Kidney (tissue), 14 donors: ENCODE measurements around the gene CASQ1. TPM values are rescaled to one million over a fixed set of nuclear protein-coding genes. Genes with fewer than 3 reads are reported as not detected.
A peak's percentile ranks its signal among the peaks of the same experiment; 100 is the strongest.

Source experiments
- DNase-seq, 5 donors: peaks; one replicate each; pipeline ENCODE4 v3.0.0-alpha.2; 2013 to 2020
- FAIRE-seq: peaks from 2 replicates; lab custom pipeline; 2012; peaks lifted over from hg19 to GRCh38; lab: Jason Lieb, UNC
- H3K27ac ChIP-seq, 2 donors: one replicate each; pipeline ENCODE4 v1.7.0; 2013; ENCODE audit warnings: low read depth in 2 of 2, low read length in 2 of 2, inconsistent platforms in 1 of 2
- H3K27me3 ChIP-seq: one replicate; pipeline ENCODE4 v1.7.1; 2013; ENCODE audit warnings: low read length, inconsistent platforms; ENCODE audit not compliant: control insufficient read depth, insufficient read depth
- H3K36me3 ChIP-seq, 3 donors: one replicate each; pipeline versions ENCODE4 v1.7.0 to v1.7.1; 2013; ENCODE audit warnings: low read length in 3 of 3, control low read depth in 1 of 3, inconsistent platforms in 1 of 3; ENCODE audit not compliant: insufficient read depth in 3 of 3, control insufficient read depth in 2 of 3
- H3K4me1 ChIP-seq, 3 donors: one replicate each; pipeline versions ENCODE4 v1.7.0 to v1.7.1; 2013; ENCODE audit warnings: low read length in 3 of 3, inconsistent platforms in 1 of 3, low read depth in 1 of 3; ENCODE audit not compliant: control insufficient read depth in 2 of 3, insufficient read depth in 2 of 3
- H3K4me3 ChIP-seq, 3 donors: one replicate each; pipeline versions ENCODE4 v1.7.0 to v1.8.1; 2013; ENCODE audit warnings: low read length in 3 of 3, control low read depth in 1 of 3, inconsistent platforms in 1 of 3
- H3K9ac ChIP-seq, 3 donors: one replicate each; pipeline versions ENCODE4 v1.7.0 to v1.7.1; 2013; ENCODE audit warnings: low read length in 3 of 3, control low read depth in 1 of 3, inconsistent platforms in 1 of 3
- H3K9me3 ChIP-seq, 3 donors: one replicate each; pipeline versions ENCODE4 v1.7.0 to v1.7.1; 2013; ENCODE audit warnings: low read length in 3 of 3, control low read depth in 1 of 3, inconsistent platforms in 1 of 3; ENCODE audit not compliant: control insufficient read depth in 2 of 3, insufficient read depth in 1 of 3
- intact Hi-C: fragments of 100-400 bp; cut with DNase I; formaldehyde crosslinking; loops from one replicate; pipeline ENCODE4 v1.11.1; 2022
- polyA plus RNA-seq: library from polyadenylated mRNA; stranded (reverse); fragments of 350-450 nt; fragmentation: Illumina TruSeq; extraction: RNeasy Lipid Tissue Mini Kit (QIAGEN cat#74804); gene quantifications from one replicate; pipeline ENCODE4 v1.2.3, GENCODE V29; 2014; ENCODE audit warnings: low read depth, low replicate concordance; ENCODE audit not compliant: insufficient read depth
- total RNA-seq: library from RNA; stranded (reverse); fragmentation: NEBNext Ultra II Directional; extraction: Animal tissue kit (Norgen Biotek cat#: 25700); gene quantifications from one replicate; pipeline ENCODE4 v1.2.1, GENCODE V29; 2021
- TF ChIP-seq, protein P1 (sequence below): IDR thresholded peaks from 3 replicates; pipeline ENCODE4 v1.5.1; 2012; ENCODE audit warnings: mild to moderate bottlenecking, moderate library complexity, borderline replicate concordance; ENCODE audit not compliant: insufficient read depth; ENCODE audit errors: extremely low read depth
- donor health status: control.
- donor health status: control.
- donor health status: control.
- donor health status: control.
- donor health status: control.
- donor health status: DM: yes; HTN: yes; CAD: no.
- donor health status: Normal renal cell carcinoma (clear cell type).

Gene CASQ1
- total and polyA plus RNA-seq, 2 donors from 2014 or later: 0.57 TPM; not detected in 1

DNA sequence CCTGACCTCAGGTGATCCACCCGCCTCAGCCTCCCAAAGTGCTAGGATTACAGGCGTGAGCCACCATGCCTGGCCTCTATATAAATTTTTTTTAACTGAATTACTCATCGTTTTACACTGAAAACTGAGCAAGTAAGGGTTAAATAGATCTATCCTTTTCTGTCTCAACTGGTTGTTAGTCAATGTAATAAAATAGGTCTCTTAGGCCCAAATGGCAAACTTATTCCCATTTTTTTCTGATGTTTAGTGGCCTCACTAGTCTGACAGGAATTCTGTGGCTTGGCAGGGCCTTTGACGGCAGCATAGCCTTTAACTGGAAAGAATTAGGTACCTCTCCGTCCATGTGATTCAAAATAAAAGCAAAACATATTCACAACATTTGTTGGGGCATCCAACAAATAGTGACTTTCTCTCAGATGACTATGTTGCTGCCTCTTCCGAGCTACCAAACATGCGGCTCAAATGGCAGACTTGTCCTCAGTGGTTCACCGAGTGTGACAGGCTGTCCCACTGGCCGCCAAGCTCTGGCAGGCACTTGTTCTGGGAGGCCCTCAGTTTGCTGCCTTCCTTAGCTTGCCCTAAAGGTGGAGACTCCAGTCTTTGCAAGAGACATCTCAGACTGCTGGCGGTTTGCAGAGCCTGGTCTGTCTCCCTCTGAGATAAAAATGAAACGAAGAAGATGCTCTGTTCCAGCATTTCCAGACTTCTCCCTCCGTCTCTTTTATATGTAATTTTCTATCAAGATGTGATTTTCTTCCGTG lies 21.6 kb upstream of the CASQ1 start:
- Histone ChIP-seq H3K9me3 (no peaks in the 10 kb centered on the region), H3K27ac (no peak overlapping the region), H3K4me1 (no peaks in the 10 kb centered on the region), H3K36me3 (no peaks in the 10 kb centered on the region), H3K27me3 (no peaks in the 10 kb centered on the region), H3K9ac (no peak overlapping the region), H3K4me3 (no peak overlapping the region)
- FAIRE-seq (no peak), DNase-seq (peak in 1 of 5 donors; percentile 30)
- TF ChIP-seq, protein P1, sequence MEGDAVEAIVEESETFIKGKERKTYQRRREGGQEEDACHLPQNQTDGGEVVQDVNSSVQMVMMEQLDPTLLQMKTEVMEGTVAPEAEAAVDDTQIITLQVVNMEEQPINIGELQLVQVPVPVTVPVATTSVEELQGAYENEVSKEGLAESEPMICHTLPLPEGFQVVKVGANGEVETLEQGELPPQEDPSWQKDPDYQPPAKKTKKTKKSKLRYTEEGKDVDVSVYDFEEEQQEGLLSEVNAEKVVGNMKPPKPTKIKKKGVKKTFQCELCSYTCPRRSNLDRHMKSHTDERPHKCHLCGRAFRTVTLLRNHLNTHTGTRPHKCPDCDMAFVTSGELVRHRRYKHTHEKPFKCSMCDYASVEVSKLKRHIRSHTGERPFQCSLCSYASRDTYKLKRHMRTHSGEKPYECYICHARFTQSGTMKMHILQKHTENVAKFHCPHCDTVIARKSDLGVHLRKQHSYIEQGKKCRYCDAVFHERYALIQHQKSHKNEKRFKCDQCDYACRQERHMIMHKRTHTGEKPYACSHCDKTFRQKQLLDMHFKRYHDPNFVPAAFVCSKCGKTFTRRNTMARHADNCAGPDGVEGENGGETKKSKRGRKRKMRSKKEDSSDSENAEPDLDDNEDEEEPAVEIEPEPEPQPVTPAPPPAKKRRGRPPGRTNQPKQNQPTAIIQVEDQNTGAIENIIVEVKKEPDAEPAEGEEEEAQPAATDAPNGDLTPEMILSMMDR: no peak
- intact Hi-C loops: no loop called here

DNA sequence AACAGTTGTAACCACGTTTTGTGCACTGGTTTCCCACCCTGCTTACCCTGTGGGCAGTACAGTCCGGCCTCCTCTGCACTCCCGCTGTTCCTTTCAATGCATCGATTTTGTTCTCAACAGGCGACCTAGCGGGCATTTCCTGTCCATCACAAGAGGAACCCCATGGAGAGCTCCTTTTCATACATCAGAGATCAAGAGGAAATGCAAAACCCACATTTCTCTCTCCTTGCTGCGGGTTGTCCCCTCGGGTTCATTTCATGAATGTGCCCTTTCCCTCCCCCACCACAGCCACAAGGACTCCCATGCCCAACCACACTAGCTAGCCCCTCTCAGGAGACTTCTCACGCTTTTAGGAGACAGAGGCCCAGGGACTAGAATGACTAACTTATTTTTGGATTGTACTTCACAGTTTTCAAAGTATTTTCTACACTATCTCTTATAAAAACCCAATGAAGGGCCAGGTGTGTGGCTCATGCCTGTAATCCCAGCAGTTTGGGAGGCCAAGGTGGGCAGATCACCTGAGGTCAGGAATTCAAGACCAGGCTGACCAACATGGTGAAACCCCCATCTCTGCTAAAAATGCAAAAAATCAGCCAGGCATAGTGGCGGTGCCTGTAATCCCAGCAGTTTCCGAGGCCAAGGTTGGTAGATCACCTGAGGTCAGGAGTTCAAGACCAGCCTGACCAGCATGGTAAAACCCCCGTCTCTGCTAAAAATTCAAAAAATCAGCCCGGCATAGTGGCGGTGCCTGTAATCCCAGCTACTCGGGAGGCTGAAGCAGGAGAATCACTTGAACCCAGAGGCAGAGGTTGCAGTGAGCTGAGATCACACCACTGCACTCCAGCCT lies 20.6 kb upstream of the CASQ1 start:
- intact Hi-C loops: no loop called here
- FAIRE-seq (no peak), DNase-seq (peak in 3 of 5 donors; percentile 26 to 56 (median 56))
- H3K9me3 ChIP-seq: no peaks in the 10 kb centered on the region
- no peaks in the 10 kb centered on the region for H3K36me3 ChIP-seq
- H3K4me1 ChIP-seq: no peaks in the 10 kb centered on the region
- TF ChIP-seq, protein P1: no peak
- H3K4me3 ChIP-seq: no peak overlapping the region
- H3K27ac ChIP-seq: no peak overlapping the region
- no peaks in the 10 kb centered on the region for H3K27me3 ChIP-seq
- no peak overlapping the region for H3K9ac ChIP-seq

DNA sequence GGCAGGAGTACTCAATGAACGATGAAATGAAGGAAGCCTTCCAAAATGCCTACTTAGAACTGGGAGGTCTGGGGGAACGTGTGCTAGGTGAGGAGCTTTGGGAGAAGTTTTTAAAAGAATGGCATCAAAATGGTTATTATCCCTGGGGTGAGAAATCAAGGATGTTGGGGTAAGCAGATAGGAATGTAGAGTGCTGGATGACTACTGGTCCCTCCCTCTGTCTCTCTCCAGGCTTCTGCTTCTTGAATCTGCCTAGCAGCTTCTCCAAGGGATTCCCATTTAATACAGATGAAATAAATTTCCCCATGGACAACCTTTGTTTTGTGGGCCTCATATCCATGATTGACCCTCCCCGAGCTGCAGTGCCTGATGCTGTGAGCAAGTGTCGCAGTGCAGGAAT lies 19.0 kb upstream of the CASQ1 start:
- no peak overlapping the region for H3K4me3 ChIP-seq
- H3K27ac ChIP-seq: no peak overlapping the region
- no peak overlapping the region for H3K9ac ChIP-seq
- intact Hi-C loops: no loop called here
- TF ChIP-seq, protein P1: no peak
- H3K36me3 ChIP-seq: no peaks in the 10 kb centered on the region
- FAIRE-seq: no peak
- H3K9me3 ChIP-seq: no peaks in the 10 kb centered on the region
- no peaks in the 10 kb centered on the region for H3K4me1 ChIP-seq
- no peak for DNase-seq
- no peaks in the 10 kb centered on the region for H3K27me3 ChIP-seq
